ENCODE measurements around the gene ECHS1. TPM values are rescaled to one million over a fixed set of nuclear protein-coding genes. Genes with fewer than 3 reads are reported as not detected.
A peak's percentile ranks its signal among the peaks of the same experiment; 100 is the strongest.

ECHS1 gene
- total and polyA plus RNA-seq, 12 donors, result 74.4 to 280 (median 138) TPM

DNA sequence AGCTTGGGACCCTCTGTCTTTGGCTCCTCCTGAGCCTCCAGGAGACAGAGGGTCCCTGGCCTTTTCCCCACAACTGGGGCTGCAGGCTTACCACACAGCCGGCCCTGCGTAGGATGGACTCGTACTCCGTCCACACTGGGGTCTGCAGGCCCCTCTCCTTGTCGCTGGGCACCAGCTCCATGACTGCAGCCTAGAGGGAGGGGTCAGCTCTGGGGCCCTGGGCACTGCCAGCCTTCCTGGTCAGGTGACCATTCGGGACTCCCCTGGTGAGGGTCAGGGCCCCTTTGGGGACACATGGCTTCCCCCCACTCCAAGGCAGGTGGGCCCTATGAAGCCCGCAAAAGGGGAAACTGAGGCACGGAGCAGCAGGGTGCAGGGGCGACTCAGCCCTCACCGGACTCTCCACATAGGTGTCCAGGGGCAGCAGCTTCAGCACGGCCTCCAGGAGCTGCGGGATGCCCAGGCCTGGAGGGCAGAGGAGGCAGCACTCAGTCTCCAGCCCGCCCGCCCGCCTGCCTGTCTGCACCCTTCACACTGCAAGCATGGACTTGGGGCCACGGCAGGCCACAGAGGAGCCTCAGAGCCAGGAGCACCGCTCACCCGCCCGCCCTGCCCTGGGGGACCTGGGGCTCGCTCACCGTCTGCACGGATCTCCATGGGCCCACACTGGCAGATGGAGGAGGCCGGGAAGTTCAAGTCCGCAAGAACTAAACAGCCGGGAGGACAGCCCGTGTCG lies 16.4 kb downstream of the ECHS1 start:
- Histone ChIP-seq H3K27ac (no peak overlapping the region), H3K27me3 (no peaks in the 10 kb centered on the region), H3K4me1 (replicated peaks in 1 of 2) (peaks cover 6 to 12% of the 10 kb centered on the region in 2 donors), H3K36me3 (replicated peaks in 1 of 2) (no peaks in the 10 kb centered on the region), H3K4me3 (peak overlapping the region in 1 of 4 donors; percentile 80), H3K9me3 (replicated peaks in 1 of 3) (no peaks in the 10 kb centered on the region)
- DNase-seq, result no peak
- no peak for TF ChIP-seq POLR2A (IDR thresholded peaks at IDR 0.05)
- TF ChIP-seq, protein P1, sequence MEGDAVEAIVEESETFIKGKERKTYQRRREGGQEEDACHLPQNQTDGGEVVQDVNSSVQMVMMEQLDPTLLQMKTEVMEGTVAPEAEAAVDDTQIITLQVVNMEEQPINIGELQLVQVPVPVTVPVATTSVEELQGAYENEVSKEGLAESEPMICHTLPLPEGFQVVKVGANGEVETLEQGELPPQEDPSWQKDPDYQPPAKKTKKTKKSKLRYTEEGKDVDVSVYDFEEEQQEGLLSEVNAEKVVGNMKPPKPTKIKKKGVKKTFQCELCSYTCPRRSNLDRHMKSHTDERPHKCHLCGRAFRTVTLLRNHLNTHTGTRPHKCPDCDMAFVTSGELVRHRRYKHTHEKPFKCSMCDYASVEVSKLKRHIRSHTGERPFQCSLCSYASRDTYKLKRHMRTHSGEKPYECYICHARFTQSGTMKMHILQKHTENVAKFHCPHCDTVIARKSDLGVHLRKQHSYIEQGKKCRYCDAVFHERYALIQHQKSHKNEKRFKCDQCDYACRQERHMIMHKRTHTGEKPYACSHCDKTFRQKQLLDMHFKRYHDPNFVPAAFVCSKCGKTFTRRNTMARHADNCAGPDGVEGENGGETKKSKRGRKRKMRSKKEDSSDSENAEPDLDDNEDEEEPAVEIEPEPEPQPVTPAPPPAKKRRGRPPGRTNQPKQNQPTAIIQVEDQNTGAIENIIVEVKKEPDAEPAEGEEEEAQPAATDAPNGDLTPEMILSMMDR (IDR thresholded peaks at IDR 0.05), result no peak
- intact Hi-C loops (cut with DNase I), result no loop called here
- WGBS, 4 donors, result 58 to 87% (median 66%) methylated on average over 3 to 27 of the region's 27 CpGs

DNA sequence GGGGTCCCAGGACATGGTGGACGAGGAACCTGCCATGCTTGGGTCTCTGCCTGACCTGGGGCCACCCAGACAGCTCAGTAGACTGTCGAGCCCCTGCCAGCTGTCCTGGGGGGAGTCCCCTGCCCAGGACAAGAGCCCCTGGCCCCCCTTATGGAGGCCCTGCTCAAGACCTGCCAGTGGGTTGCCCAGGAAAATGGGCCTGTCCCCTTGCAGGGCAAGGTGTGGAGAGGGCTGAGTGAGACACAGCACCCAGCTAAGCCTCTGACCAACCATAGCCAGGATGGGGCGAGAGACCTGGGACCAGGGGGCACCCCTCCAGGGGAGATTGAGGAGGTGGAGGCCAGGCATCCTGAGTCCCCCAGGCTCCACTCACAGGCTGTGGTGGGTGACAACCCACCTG lies 17.2 kb downstream of the ECHS1 start:
- intact Hi-C loops (cut with DNase I), result no loop called here
- H3K27ac ChIP-seq, result no peak overlapping the region
- no peaks in the 10 kb centered on the region for H3K27me3 ChIP-seq
- TF ChIP-seq, protein P1 (IDR thresholded peaks at IDR 0.05), result no peak
- no peak for TF ChIP-seq POLR2A (IDR thresholded peaks at IDR 0.05)
- peaks cover 6 to 12% of the 10 kb centered on the region in 2 donors for H3K4me1 ChIP-seq (replicated peaks in 1 of 2)
- H3K9me3 ChIP-seq (replicated peaks in 1 of 3), result no peaks in the 10 kb centered on the region
- no peak for DNase-seq
- H3K4me3 ChIP-seq, result no peak overlapping the region
- WGBS, 4 donors, result 95 to 100% (median 100%) methylated on average over 2 to 3 of the region's 3 CpGs; no CpG with 5 or more reads in 1 of the 4 donors
- H3K36me3 ChIP-seq (replicated peaks in 1 of 2), result no peaks in the 10 kb centered on the region

DNA sequence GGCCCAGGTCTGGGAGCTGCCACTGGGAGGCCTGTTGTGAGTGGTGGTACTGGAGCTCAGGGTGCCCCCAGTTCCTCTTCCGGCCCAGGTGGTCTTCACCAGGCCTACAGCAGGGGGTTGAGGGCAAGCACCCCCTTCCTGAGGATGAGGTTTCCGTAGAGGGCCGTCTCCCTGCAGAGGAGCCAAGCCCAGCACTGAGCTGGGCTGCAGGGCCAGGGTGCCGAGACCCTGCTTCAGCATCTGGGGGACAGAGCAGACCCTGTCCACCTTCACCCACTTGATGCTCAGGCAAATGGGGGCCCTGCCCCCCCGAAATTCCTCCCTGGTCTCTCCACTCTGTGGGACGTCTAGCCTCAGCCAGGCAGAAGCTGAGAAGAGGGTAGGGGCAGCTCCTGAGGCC lies 17.9 kb downstream of the ECHS1 start:
- peaks cover 6 to 12% of the 10 kb centered on the region in 2 donors for H3K4me1 ChIP-seq (replicated peaks in 1 of 2)
- no peak overlapping the region for H3K4me3 ChIP-seq
- H3K9me3 ChIP-seq (replicated peaks in 1 of 3), result no peaks in the 10 kb centered on the region
- DNase-seq, result no peak
- no peak overlapping the region for H3K27ac ChIP-seq
- TF ChIP-seq POLR2A (IDR thresholded peaks at IDR 0.05), result no peak
- TF ChIP-seq, protein P1 (IDR thresholded peaks at IDR 0.05), result no peak
- 89 to 100% (median 97%) methylated on average over 2 to 6 of the region's 6 CpGs for WGBS, 4 donors
- no peaks in the 10 kb centered on the region for H3K27me3 ChIP-seq
- H3K36me3 ChIP-seq (replicated peaks in 1 of 2), result no peaks in the 10 kb centered on the region
- intact Hi-C loops (cut with DNase I), result no loop called here

DNA sequence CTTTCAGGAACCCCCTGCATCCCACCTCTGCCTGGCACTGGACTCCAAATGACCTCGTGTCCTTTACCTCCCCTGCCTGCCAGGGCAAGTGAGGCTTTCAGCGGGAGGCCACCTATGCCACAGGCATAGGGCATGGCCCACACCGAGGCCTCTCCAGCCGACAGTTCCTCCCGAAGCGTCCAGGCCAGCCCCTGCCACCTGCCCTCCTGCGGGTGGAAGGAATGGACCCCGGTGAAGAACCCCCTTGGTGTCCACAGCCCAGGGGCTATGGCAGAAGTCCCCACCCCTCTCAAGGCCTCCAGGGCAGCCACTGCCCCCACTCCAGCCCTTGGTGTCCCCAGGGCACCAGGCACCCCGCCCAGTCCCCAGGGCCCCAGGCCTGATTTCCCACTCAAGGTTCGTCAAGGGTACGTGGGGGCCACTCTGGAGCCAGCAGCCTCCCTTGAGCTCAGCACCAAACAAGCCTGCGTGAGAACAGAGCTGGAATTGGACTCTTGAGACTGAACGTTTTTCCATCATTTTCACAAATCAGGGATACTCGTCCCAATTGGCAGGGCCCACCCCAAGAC lies 18.4 kb downstream of the ECHS1 start:
- 92 to 100% (median 94%) methylated on average over 1 to 14 of the region's 14 CpGs for WGBS, 4 donors
- Histone ChIP-seq H3K4me3 (no peak overlapping the region), H3K4me1 (replicated peaks in 1 of 2) (peaks cover 6 to 12% of the 10 kb centered on the region in 2 donors), H3K9me3 (replicated peaks in 1 of 3) (no peaks in the 10 kb centered on the region), H3K27ac (no peak overlapping the region), H3K36me3 (replicated peaks in 1 of 2) (no peaks in the 10 kb centered on the region), H3K27me3 (no peaks in the 10 kb centered on the region)
- TF ChIP-seq, protein P1 (IDR thresholded peaks at IDR 0.05), result no peak
- TF ChIP-seq POLR2A (IDR thresholded peaks at IDR 0.05), result no peak
- no peak for DNase-seq
- intact Hi-C loops (cut with DNase I), result no loop called here
